ENCODE measurements around the gene ERC2.
"Not testable (repeated sequence)": the region's sequence is repeated elsewhere in the genome, so short reads cannot be mapped to it uniquely, and the experiment has no call there.

Gene ERC2

GRCh38 chr3:56060521-56061278, 407.6 kb downstream of the ERC2 start:
- no peak for DNase-seq (ENCODE audit: low read depth)

GRCh38 chr3:56059731-56060130, 408.5 kb downstream of the ERC2 start:
- DNase-seq (ENCODE audit: low read depth), result no peak

- DNase-seq (ENCODE audit: low read depth), result no peak
These were observed 412.3 kb downstream of the ERC2 start for GRCh38 chr3:56055951-56056350.

- DNase-seq (ENCODE audit: low read depth), result no peak
These were observed 412.7 kb downstream of the ERC2 start for GRCh38 chr3:56055546-56055945.

- DNase-seq (ENCODE audit: low read depth), result no peak
These were observed 413.4 kb downstream of the ERC2 start for GRCh38 chr3:56054844-56055243.

GRCh38 chr3:56053727-56054126, 414.5 kb downstream of the ERC2 start:
- DNase-seq (ENCODE audit: low read depth), result no peak

- DNase-seq (ENCODE audit: low read depth), result no peak
These were observed 416.1 kb downstream of the ERC2 start for GRCh38 chr3:56052188-56052587.

- DNase-seq (ENCODE audit: low read depth), result no peak
These were observed 417.2 kb downstream of the ERC2 start for GRCh38 chr3:56051052-56051451.

- DNase-seq (ENCODE audit: low read depth), result no peak
These were observed 419.3 kb downstream of the ERC2 start for GRCh38 chr3:56048946-56049345.

- DNase-seq (ENCODE audit: low read depth), result no peak
These were observed 419.9 kb downstream of the ERC2 start for GRCh38 chr3:56048331-56048730.

- no peak for DNase-seq (ENCODE audit: low read depth)
These were observed 425.8 kb downstream of the ERC2 start for GRCh38 chr3:56042326-56042951.

GRCh38 chr3:56025326-56025725, 442.9 kb downstream of the ERC2 start:
- no peak for DNase-seq (ENCODE audit: low read depth)

GRCh38 chr3:56023546-56023945, 444.7 kb downstream of the ERC2 start:
- no peak for DNase-seq (ENCODE audit: low read depth)

GRCh38 chr3:56022619-56023018, 445.6 kb downstream of the ERC2 start:
- DNase-seq (ENCODE audit: low read depth), result no peak

GRCh38 chr3:56019490-56020146, 448.6 kb downstream of the ERC2 start:
- no peak for DNase-seq (ENCODE audit: low read depth)

- DNase-seq (ENCODE audit: low read depth), result not testable (repeated sequence)
These were observed 452.9 kb downstream of the ERC2 start for GRCh38 chr3:56015374-56015773.

- DNase-seq (ENCODE audit: low read depth), result no peak
These were observed 455.5 kb downstream of the ERC2 start for GRCh38 chr3:56012721-56013120.

- no peak for DNase-seq (ENCODE audit: low read depth)
These were observed 463.0 kb downstream of the ERC2 start for GRCh38 chr3:56005196-56005805.

- DNase-seq (ENCODE audit: low read depth), result no peak
These were observed 465.1 kb downstream of the ERC2 start for GRCh38 chr3:56003129-56003528.

- no peak for DNase-seq (ENCODE audit: low read depth)
These were observed 466.3 kb downstream of the ERC2 start for GRCh38 chr3:56001991-56002390.

- no peak for DNase-seq (ENCODE audit: low read depth)
These were observed 466.7 kb downstream of the ERC2 start for GRCh38 chr3:56001537-56001936.

GRCh38 chr3:55989366-55989765, 478.9 kb downstream of the ERC2 start:
- DNase-seq (ENCODE audit: low read depth), result no peak

GRCh38 chr3:55988905-55989304, 479.4 kb downstream of the ERC2 start:
- no peak for DNase-seq (ENCODE audit: low read depth)
